ENCODE measurements around the gene SMO.
"Not testable (repeated sequence)": the region's sequence is repeated elsewhere in the genome, so short reads cannot be mapped to it uniquely, and the experiment has no call there.

The SMO gene

DNA sequence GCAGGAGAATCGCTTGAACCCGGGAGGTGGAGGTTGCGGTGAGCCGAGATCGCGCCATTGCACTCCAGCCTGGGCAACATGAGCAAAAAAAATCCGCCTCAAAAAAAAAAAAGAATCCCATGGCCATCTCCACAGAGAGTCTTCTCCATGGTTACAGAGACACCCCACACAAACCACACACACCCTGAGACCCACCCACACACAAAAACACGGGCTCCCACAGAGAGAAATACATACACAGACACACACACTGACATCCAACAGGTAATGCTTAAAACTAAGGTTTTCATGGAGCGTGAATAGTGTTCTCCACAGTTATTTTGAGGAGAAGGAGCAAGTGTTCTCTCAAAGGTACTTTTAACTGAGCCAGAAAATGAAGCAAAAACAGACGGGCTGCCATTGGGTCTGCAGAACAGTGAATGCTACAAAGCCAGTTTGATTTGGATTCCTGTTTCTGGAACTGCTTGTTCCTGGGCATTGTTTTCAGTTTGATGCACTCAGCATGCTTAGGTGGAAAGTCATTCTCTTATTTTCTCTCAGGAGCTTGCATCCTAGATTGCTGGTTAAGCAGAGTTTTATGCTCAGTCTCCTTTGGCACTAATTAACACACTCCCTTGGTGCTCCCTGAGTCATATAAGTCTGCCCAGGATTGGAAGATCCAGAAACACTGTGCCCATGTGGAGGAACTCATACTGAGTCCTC, 51.8 kb downstream of the SMO start:
- no peak for DNase-seq

- no peak for DNase-seq
Measured at GRCh38 chr7:129244220-129244619, 55.8 kb downstream of the SMO start.

DNA sequence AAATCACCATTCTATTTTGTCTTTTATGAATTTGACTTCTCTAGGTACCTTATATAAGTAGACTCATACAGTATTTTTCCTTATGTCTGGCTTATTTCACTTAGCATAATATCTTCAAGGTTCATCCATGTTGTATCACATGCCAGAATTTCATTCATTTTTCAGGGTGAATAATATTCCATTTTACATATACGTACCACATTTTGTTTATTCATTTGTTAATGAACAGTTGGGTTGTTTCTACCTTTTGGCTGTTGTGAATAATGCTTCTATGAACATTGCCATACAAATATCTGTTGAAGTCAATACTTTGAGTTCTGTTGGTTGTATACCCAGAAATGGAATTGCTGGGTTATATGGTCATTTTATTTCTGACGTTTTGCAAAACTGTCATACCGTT, 57.1 kb downstream of the SMO start:
- DNase-seq, result no peak

GRCh38 chr7:129247087-129247486, 58.7 kb downstream of the SMO start:
- no peak for DNase-seq

- DNase-seq, result no peak
Measured at GRCh38 chr7:129252128-129252527, 63.7 kb downstream of the SMO start.

DNA sequence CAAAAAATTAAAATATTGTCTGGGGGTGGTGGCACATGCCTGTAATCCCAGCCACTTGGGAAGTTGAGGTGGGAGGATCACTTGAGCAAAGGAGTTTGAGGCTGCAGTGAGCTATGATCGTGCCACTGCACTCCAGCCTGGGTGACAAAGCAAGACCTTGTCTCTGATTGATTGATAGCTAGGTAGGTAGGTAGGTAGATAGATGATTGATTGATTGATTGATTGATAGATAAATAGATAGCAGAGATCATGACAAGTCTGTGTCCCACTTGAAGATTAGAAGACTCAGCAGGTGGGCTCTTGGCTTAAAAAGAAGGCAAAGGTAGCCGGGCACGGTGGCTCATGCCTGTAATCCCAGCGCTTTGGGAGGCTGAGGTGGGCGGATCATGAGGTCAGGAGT, 64.2 kb downstream of the SMO start:
- not testable (repeated sequence) for DNase-seq

DNA sequence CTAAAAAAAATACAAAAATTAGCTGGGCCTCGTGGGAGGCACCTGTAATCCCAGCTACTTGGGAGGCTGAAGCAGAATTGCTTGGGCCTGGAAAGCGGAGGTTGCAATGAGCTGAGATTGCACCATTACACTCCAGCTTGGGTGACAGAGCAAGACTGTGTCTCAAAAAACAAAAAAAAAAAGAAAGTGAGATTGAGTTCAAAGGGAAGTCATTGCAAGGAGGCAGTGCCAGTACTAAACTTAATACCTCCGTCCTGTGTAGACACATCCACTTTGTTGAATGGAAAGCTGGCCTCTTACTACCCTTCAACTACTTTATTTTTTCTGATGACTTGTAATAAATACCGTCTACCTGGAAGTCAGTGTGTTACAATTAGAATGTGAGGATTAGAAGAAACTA, 67.4 kb downstream of the SMO start:
- no peak for DNase-seq

GRCh38 chr7:129256221-129256620, 67.8 kb downstream of the SMO start:
- no peak for DNase-seq

DNA sequence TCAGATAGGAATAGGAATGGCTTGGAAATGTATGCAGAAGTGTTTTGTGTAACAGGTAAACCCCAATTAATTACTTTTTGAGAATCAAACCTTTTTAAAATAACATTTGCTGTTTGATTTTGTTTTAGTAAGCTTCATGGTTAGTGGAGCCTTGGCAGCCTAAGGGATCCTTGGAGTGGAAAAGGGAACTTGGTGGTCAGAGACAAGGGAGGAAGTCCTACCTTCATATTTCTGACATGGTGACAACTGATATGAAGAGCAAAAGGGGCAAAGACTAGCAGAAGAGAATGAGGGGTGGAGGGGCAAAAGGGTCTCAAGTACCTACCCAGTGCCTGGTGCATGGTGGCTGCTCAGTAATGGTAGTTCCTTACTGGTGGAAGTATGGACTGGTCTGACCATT, 68.7 kb downstream of the SMO start:
- DNase-seq, result no peak

GRCh38 chr7:129258649-129259389, 70.4 kb downstream of the SMO start:
- no peak for DNase-seq

DNA sequence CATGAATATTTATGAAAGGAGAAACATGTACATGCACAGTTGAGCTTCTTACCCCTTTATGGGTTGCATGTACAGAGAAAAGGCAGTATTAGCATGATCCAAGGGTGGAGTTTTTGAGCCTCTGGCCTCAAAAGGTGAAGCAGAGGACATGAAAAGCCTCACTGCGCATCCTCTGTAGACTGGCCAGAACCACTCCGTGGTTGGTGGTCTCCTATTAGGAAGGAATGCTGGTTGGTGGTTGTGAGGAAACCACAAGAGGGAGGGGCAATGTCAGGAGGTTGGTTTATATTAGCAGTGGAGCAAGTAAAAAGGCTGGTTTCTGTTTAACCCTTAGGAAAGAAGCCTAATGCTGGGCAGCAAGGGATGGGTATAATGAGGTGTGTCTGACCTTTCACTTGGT, 73.9 kb downstream of the SMO start:
- DNase-seq, result no peak

Measured in NCI-H2029 (cell line).